Endothelial cell of hepatic sinusoid (primary cell): Measurements from ENCODE around the gene PRKCD.

Experiments used
- in situ Hi-C: cut with HindIII; loops from 2 replicates; pipeline ENCODE4 v1.10.0; 2017; ENCODE audit warnings: low sequenced_read_pairs

The PRKCD gene

GRCh38 chr3:53187430-53187829, 26.4 kb downstream of the PRKCD start:
- in situ Hi-C loops = loop anchor here (5.0 kb wide), 2 partner anchors 35 to 55 kb away; no protein-coding TSS in a partner anchor

GRCh38 chr3:53188136-53188685, 27.2 kb downstream of the PRKCD start:
- in situ Hi-C loops = loop anchor here (5.0 kb wide), 2 partner anchors 36 to 54 kb away; no protein-coding TSS in a partner anchor

DNA sequence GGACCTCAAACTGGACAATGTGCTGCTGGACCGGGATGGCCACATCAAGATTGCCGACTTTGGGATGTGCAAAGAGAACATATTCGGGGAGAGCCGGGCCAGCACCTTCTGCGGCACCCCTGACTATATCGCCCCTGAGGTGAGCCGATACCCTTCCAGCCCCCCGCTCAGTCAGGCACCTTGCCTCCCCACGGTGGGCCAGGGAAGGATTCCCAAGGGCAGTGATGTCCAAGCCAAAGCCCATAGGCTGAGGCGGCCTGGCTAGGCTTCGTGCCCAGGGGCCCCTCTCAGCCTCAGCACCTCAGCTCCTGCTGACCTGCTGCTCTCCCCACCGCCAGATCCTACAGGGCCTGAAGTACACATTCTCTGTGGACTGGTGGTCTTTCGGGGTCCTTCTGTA, 27.7 kb downstream of the PRKCD start:
- in situ Hi-C loops = loop anchor here (5.0 kb wide), 2 partner anchors 36 to 54 kb away; no protein-coding TSS in a partner anchor

DNA sequence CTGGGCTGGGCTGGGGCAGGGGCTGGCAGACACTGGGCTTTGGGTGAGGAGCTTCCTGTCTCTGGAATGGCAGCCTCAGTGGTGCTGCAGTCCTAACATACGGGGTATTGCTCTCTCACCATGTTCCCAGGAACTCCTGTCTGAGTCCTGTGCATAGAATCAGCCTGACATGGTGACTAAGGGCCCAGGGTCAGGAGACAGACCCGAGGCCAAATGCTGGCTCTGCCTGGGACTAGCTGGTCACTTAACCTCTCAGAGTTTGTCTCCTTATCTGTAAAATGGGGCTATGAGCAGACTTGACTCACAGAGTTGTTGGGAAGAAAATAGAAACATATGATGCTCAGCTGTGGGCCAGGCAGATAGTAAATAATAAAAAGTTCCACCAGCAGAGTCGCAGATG, 28.3 kb downstream of the PRKCD start:
- in situ Hi-C loops = loop anchor here (5.0 kb wide), 2 partner anchors 37 to 53 kb away; no protein-coding TSS in a partner anchor

- in situ Hi-C loops = loop anchor here (5.0 kb wide), 1 partner anchor 73 kb away; no protein-coding TSS in a partner anchor
Measured at GRCh38 chr3:53190659-53191058, 29.6 kb downstream of the PRKCD start.

GRCh38 chr3:53191836-53192480, 30.9 kb downstream of the PRKCD start:
- in situ Hi-C loops = loop anchor here (5.0 kb wide), 1 partner anchor 75 kb away; no protein-coding TSS in a partner anchor

DNA sequence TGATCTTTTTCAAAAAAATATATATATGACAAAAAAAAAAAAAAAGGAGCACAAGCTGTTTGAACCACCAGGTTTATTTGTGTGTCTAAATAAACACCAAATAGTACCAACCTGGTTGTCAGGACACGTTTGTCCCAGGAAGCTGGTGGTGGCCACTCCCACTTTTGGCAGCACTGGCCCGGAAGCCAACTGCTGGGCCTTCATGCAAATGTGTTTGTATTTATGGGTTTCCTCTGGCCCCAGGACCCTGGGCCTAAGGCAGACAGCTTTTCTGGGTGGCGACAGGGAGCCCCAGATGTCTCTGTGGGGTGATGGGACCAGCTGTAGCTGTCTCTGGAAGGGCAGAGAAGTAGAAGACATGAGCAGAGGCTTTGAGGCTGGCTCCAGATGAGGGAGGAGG, 31.6 kb downstream of the PRKCD start:
- in situ Hi-C loops = loop anchor here (5.0 kb wide), 1 partner anchor 75 kb away; no protein-coding TSS in a partner anchor

DNA sequence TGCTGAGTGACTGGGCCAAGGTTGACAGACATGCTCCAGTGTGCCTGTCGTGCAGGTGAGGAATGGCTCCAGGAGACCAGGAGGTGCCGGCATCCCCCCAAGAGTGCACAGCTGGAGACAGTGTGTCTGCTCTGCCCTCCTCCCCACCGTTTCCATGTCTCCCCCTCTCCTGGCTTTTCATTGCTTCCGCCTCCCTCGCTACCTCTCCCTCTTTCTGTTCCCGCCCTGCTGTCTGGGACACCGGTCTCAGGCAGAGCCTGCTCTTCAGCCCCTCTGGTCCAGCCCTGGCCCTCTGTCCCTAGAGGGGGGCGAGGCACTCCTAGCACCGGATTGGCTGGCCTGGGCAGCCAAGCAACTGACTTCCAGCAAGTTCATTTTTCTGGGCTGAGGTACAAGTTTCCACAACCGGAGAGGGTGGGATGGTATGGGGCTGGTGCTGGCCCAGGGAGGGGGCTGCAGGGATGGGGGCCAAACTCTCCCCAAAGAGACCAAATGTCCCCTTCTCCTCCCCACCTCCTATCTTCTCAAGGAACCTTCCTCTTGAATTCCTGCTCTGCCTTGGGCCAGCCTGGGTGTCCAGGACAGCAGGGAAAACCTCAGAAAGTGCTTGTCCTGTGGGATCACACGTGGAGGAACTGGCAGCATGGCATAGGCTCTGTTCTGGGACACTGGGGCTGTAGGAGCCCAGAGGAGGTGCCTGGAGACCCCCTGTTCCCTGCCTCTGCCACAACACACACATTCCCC, 32.6 kb downstream of the PRKCD start:
- in situ Hi-C loops = loop anchor here (5.0 kb wide), 1 partner anchor 76 kb away; no protein-coding TSS in a partner anchor

DNA sequence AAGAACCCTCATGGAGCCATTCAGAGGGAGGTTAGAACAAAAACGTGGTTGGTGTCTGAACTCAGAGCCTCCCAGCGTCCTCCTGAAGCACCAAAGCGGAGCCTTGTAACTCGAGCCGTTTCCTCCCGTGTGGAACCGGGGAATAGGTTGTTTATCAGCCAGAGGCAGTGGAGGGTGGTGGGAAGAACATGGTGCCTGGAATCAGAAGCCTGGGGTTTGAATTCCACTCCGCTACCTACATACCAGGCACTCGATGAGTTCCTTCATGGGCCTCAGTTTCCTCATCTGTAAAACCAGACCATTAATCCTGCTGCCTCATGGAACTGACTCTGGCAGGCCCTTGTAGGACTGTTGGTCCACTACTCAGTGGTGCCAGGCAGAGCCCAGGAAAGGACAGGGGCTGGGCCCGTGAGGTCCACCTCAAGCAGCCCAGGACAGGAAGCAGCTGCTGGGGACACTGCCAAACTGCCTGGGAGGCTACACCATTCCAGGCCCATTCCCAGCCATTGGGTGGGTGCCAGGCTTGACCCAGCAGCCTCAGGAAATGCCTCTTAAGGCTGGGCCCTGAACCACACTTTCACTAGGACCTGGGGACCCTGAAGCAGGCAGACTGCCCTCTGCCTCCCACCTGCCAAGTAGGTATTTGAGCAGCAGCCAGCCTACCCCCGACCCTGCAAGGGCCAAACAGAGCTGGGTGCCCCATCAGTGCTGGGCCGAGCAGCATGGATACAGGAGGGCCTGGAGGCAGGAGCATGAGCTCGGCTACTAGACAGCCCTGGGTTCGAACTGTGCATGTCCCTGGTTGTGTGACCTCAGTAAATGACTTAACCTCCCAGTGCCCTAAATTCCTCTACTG, 33.4 kb downstream of the PRKCD start:
- in situ Hi-C loops = loop anchor here (5.0 kb wide), 1 partner anchor 77 kb away; no protein-coding TSS in a partner anchor

DNA sequence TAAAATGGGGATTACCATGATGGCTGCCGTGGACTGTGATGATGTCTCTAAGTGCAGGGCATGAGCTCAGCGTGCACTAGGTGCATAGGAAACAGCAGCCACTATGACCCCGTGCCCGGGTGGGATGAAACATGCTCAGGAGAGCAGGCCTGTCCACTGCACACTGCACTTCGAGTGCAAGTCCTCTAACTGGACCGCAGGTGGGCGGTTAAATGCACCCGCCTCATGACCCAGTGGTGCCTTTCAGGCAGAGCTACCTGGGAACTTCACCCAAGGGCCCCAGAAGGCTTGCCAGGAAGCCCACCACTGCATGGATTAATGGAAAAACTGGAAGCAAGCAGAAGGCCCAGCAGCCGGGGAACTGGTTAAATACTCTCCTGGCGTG, 34.0 kb downstream of the PRKCD start:
- in situ Hi-C loops = no loop called here

- in situ Hi-C loops = no loop called here
Measured at GRCh38 chr3:53195602-53196574, 34.9 kb downstream of the PRKCD start.

DNA sequence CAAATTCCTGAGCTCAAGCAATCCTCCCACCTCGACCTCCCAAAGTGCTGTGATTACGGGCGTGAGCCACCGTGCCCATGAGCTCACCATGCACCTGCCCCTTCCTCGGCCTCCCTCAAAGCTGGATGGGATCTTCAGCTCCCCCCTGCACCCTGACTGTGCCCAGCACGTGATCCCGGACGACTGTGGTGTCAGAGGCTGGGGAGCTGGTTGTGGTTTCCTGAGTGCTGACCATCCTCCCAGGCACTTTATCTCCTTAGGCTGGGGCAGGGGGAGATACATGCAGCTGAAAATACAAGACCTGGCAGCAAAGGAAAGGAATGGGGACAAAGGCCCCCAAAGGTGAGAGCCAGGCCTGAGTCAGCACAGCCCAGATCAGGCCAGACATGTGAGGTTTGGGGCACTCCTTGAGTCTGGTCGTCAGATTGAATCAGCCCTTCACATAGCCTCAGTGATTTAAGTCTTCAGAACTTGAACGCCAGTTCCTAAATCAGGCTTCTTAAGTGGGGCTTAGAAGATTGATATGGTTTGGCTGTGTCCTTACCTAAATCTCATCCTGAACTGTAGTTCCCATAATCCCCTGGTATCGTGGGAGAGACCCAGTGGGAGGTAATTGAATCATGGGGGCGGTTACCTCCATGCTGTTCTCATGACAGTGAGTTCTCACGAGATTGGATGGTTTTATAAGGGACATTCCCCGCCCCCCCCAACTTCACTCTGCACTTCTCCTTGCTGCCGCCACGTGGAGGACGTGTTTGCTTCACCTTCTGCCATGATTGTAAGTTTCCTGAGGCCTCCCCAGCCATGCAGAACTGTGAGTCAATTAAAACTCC, 35.8 kb downstream of the PRKCD start:
- in situ Hi-C loops = no loop called here

DNA sequence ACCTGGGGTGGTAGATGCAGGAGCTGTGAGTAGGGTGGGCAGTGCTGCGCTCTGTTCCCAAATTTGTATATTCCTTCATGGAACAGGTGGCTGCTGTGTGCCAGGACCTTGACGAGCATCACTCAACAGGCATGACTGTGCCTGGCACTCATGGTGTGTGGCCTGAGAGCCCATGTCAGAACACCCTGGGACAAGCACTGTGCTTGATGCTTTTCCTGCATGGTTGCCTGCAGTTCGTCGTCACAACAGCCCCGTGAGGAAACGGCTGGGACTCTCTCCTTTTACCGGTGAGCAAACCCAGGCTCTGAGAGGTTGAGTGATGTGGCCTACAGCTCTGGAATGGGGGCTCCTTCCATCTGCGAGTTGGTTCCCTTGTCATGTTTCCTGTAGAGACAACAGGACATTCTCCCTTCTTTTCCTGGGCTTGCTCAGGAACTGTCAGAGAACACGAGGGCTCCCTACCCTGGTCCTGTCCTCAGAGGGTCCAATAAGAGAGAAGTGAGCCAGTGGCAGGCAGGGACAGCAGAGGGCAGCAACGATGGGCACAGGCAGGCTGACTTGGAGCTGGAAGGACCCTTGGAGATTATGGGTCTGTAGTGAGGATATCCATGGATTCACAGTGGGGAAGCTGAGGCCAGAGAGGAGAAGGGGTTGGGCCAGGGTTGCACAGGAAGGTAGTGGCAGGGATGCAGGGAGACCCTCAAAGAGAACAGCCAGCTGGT, 37.4 kb downstream of the PRKCD start:
- in situ Hi-C loops = no loop called here

- in situ Hi-C loops = no loop called here
Measured at GRCh38 chr3:53198996-53199395, 38.0 kb downstream of the PRKCD start.

- in situ Hi-C loops = loop anchor here (10.0 kb wide), 1 partner anchor 75 kb away; no protein-coding TSS in a partner anchor
Measured at GRCh38 chr3:53199834-53200233, 38.8 kb downstream of the PRKCD start.

GRCh38 chr3:53200501-53201498, 39.8 kb downstream of the PRKCD start:
- in situ Hi-C loops = loop anchor here (10.0 kb wide), 1 partner anchor 74 kb away; no protein-coding TSS in a partner anchor
